Fibroblast of lung (primary cell): ENCODE results near the gene ACTL9. TPM values are rescaled to one million over a fixed set of nuclear protein-coding genes. Genes with fewer than 3 reads are reported as not detected.
"Not testable (repeated sequence)": the region's sequence is repeated elsewhere in the genome, so short reads cannot be mapped to it uniquely, and the experiment has no call there.

ENCODE experiments used
- DNase-seq, 2 donors: peaks; one replicate each; pipeline versions ENCODE4 v3.0.0 to v3.0.0-alpha.2; 2010; ENCODE audit warnings: low read depth in 2 of 2
- H2AFZ ChIP-seq: 2 replicates; pipeline ENCODE4 v1.5.1; 2012; ENCODE audit warnings: low read length, control low read depth, inconsistent platforms
- H3K27ac ChIP-seq: 2 replicates; pipeline ENCODE4 v1.5.1; 2011; ENCODE audit warnings: low read length, control low read depth; ENCODE audit not compliant: insufficient read depth
- H3K27me3 ChIP-seq: 2 replicates; pipeline ENCODE4 v1.5.1; 2011; ENCODE audit warnings: mild to moderate bottlenecking, low read length; ENCODE audit not compliant: control insufficient read depth, insufficient read depth
- H3K36me3 ChIP-seq: 2 replicates; pipeline ENCODE4 v1.5.1; 2011; ENCODE audit warnings: low read length; ENCODE audit not compliant: control insufficient read depth, insufficient read depth
- H3K4me1 ChIP-seq: 2 replicates; pipeline ENCODE4 v1.5.1; 2011; ENCODE audit warnings: low read length; ENCODE audit not compliant: control insufficient read depth, insufficient read depth; ENCODE audit errors: extremely low read depth
- H3K4me2 ChIP-seq: 2 replicates; pipeline ENCODE4 v1.5.1; 2011; ENCODE audit warnings: low read length, control low read depth; ENCODE audit not compliant: insufficient read depth; ENCODE audit errors: extremely low read depth
- H3K4me3 ChIP-seq, 4 experiments: fragments of 200-600 bp in 1 of 4; sonication (generic) in 1 of 4; replicated peaks in 1 of 4; 2 replicates each; pipeline ENCODE4 v1.5.1; 2011 to 2016; ENCODE audit warnings: low read length in 4 of 4, low read depth in 3 of 4, mild to moderate bottlenecking in 3 of 4, control low read depth in 2 of 4, inconsistent platforms in 1 of 4, mixed read lengths in 1 of 4; ENCODE audit not compliant: insufficient read depth in 1 of 4; ENCODE audit errors: control extremely low read depth in 1 of 4
- H3K79me2 ChIP-seq: 2 replicates; pipeline ENCODE4 v1.5.1; 2012; ENCODE audit warnings: mild to moderate bottlenecking, low read length, inconsistent platforms; ENCODE audit not compliant: control insufficient read depth, insufficient read depth
- H3K9ac ChIP-seq: 2 replicates; pipeline ENCODE4 v1.5.1; 2011; ENCODE audit warnings: mild to moderate bottlenecking, low read length, control low read depth; ENCODE audit not compliant: insufficient read depth
- H3K9me3 ChIP-seq: 2 replicates; pipeline ENCODE4 v1.5.1; 2012; ENCODE audit warnings: low read depth, low read length; ENCODE audit not compliant: control insufficient read depth, insufficient read depth
- H4K20me1 ChIP-seq: 2 replicates; pipeline ENCODE4 v1.5.1; 2011; ENCODE audit warnings: low read length; ENCODE audit not compliant: control insufficient read depth, insufficient read depth; ENCODE audit errors: extremely low read depth
- EZH2 ChIP-seq: IDR thresholded peaks from 2 replicates; pipeline ENCODE4 v1.5.1; 2012; ENCODE audit warnings: low read length, control low read depth, mild to moderate bottlenecking; ENCODE audit errors: missing control alignments
- polyA plus RNA-seq, 2 donors: library from polyadenylated mRNA; depleted of rRNA in 1 of 2; stranded (reverse) in 1 of 2; unstranded in 1 of 2; fragments of >200 nt; gene quantifications; 2 replicates each; pipeline ENCODE4 v1.2.1, GENCODE V29; 2011 to 2012; ENCODE audit warnings: missing spikeins in 1 of 2
- total RNA-seq: library from RNA; depleted of rRNA; stranded (reverse); fragments of >200 nt; gene quantifications from 2 replicates; pipeline ENCODE4 v1.2.1, GENCODE V29; 2014
- TF ChIP-seq, protein P1 (sequence below), 2 donors: IDR thresholded peaks in 1 of 2; conservative IDR thresholded peaks in 1 of 2; 1 replicate in 1 of 2; 2 replicates in 1 of 2; pipeline ENCODE4 v1.5.1; 2011 to 2012; ENCODE audit warnings: low read length in 2 of 2, control low read depth in 1 of 2, inconsistent platforms in 1 of 2, low read depth in 1 of 2, mild to moderate bottlenecking in 1 of 2

The ACTL9 gene
- total and polyA plus RNA-seq, 2 donors (not counting 1 experiment from before 2014, with no cell fraction given), result not detected

DNA sequence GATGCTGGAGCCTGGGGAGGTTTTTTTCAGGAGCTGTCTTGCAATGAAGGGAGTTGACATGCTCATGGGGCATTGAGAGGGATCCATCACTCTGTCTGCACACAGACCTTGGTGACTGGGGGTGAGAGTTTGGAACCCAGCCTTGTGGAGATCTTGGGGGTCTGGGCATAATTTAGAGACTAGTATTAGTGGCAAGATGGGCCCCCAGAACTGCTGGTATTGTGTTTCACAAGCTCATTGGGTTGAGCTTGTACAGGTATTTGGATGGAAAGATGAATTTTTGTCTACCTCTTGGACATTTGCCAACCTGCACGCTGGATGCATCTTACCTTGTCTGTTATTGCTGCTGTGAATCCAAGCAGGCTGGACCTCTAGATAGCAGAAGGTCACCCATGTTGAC, 22.7 kb upstream of the ACTL9 start, which contains the start of gene OR2Z1:
OR2Z1 (plus strand) TSS at position 301 of the 400 bp plus-strand sequence. CDS start 9,395 bp downstream, outside the sequence.
- H3K27me3 ChIP-seq, result no peaks in the 10 kb centered on the region
- H3K9ac ChIP-seq, result no peak within 1 kb of the TSS
- no peaks in the 10 kb centered on the region for H3K79me2 ChIP-seq
- no peaks in the 10 kb centered on the region for H4K20me1 ChIP-seq
- no peaks in the 10 kb centered on the region for H3K4me1 ChIP-seq
- no peak within 1 kb of the TSS for H3K4me2 ChIP-seq
- no peaks in the 10 kb centered on the region for H3K36me3 ChIP-seq
- H3K4me3 ChIP-seq, result no peak within 1 kb of the TSS
- no peak within 1 kb of the TSS for H3K27ac ChIP-seq
- no peak within 1 kb of the TSS for H2AFZ ChIP-seq
- DNase-seq, result no peak
- TF ChIP-seq, protein P1, sequence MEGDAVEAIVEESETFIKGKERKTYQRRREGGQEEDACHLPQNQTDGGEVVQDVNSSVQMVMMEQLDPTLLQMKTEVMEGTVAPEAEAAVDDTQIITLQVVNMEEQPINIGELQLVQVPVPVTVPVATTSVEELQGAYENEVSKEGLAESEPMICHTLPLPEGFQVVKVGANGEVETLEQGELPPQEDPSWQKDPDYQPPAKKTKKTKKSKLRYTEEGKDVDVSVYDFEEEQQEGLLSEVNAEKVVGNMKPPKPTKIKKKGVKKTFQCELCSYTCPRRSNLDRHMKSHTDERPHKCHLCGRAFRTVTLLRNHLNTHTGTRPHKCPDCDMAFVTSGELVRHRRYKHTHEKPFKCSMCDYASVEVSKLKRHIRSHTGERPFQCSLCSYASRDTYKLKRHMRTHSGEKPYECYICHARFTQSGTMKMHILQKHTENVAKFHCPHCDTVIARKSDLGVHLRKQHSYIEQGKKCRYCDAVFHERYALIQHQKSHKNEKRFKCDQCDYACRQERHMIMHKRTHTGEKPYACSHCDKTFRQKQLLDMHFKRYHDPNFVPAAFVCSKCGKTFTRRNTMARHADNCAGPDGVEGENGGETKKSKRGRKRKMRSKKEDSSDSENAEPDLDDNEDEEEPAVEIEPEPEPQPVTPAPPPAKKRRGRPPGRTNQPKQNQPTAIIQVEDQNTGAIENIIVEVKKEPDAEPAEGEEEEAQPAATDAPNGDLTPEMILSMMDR (conservative IDR thresholded peaks at IDR 0.05 in 1 of 2, IDR thresholded peaks at IDR 0.05 in 1 of 2; ENCODE audit: low read depth in 1 of 2, low read length in 2 of 2), result no peak
- TF ChIP-seq EZH2, result no peak
- no peaks in the 10 kb centered on the region for H3K9me3 ChIP-seq

DNA sequence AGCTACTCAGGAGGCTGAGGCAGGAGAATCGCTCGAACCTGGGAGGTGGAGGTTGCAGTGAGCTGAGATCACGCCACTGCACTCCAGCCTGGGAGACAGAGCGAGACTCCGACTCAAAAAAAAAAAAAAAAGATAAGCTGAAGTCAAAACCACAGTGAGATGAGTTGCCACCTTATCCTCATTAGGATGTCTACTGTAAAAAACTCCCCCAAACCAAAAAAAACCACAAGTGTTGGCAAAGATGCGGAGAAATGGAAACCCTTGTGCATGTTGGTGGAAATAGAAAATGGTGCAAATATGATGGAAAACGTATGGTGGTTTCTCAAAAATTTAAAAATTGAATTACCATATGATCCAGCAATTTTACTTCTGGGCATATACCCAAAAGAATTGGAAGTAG, 11.7 kb upstream of the ACTL9 start:
- not testable (repeated sequence) for H3K27me3 ChIP-seq, H3K79me2 ChIP-seq, H4K20me1 ChIP-seq, H3K36me3 ChIP-seq, DNase-seq, H3K27ac ChIP-seq, H2AFZ ChIP-seq, H3K4me1 ChIP-seq, H3K4me3 ChIP-seq, H3K4me2 ChIP-seq, H3K9me3 ChIP-seq, H3K9ac ChIP-seq

DNA sequence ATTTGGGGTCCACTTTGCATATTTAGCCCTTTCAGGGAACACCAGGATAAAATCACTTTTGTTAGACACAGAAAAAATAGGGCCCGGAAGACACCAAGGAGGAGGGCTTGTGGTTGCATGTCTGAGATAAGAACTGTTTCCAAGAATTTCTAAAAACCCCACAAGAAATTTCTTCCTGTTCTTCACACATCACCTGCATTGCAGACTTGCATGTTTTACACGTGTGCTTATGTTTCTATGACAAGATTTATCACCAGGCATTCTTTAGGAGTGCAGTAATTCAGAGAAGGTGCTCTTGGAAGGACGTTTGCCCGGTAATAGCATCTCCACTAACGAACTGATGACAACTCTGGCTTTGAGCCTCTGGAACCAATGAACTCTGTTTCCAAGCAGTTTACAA, 7.1 kb upstream of the ACTL9 start:
- no peak for DNase-seq
- no peak overlapping the region for H3K4me2 ChIP-seq
- TF ChIP-seq EZH2, result no peak
- TF ChIP-seq, protein P1 (conservative IDR thresholded peaks at IDR 0.05 in 1 of 2, IDR thresholded peaks at IDR 0.05 in 1 of 2; ENCODE audit: low read depth in 1 of 2, low read length in 2 of 2), result no peak
- H3K27ac ChIP-seq, result no peak overlapping the region
- H3K4me3 ChIP-seq, result no peak overlapping the region
- H2AFZ ChIP-seq, result no peak overlapping the region
- no peaks in the 10 kb centered on the region for H3K9me3 ChIP-seq
- no peaks in the 10 kb centered on the region for H3K79me2 ChIP-seq
- H4K20me1 ChIP-seq, result no peaks in the 10 kb centered on the region
- H3K9ac ChIP-seq, result no peak overlapping the region
- no peaks in the 10 kb centered on the region for H3K27me3 ChIP-seq
- H3K4me1 ChIP-seq, result no peaks in the 10 kb centered on the region
- no peaks in the 10 kb centered on the region for H3K36me3 ChIP-seq

DNA sequence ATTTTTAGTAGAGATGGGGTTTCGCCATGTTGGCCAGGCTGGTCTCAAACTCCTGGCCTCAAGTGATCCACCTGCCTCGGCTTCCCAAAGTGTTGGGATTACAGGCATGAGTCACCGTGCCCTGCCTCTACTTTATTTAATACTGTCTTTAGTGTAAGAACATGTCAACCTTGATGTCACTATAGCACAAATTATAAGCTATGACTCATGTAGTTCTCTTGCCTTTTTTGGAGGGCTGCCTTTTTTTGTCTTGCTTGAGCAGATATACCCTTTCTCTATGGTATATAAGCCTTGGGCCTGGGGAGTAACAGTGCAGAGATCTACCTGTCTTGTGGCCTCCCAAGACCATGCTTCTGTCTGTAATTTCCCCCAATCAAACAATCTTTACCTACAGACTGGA, 6.7 kb upstream of the ACTL9 start:
- not testable (repeated sequence) for H3K9ac ChIP-seq, H2AFZ ChIP-seq, H3K9me3 ChIP-seq, H3K79me2 ChIP-seq, H3K27me3 ChIP-seq, H3K36me3 ChIP-seq, H3K4me2 ChIP-seq, H3K4me1 ChIP-seq, H3K27ac ChIP-seq, H3K4me3 ChIP-seq, H4K20me1 ChIP-seq, DNase-seq
